ENCODE results near the gene XYLT1.

The XYLT1 gene

DNA sequence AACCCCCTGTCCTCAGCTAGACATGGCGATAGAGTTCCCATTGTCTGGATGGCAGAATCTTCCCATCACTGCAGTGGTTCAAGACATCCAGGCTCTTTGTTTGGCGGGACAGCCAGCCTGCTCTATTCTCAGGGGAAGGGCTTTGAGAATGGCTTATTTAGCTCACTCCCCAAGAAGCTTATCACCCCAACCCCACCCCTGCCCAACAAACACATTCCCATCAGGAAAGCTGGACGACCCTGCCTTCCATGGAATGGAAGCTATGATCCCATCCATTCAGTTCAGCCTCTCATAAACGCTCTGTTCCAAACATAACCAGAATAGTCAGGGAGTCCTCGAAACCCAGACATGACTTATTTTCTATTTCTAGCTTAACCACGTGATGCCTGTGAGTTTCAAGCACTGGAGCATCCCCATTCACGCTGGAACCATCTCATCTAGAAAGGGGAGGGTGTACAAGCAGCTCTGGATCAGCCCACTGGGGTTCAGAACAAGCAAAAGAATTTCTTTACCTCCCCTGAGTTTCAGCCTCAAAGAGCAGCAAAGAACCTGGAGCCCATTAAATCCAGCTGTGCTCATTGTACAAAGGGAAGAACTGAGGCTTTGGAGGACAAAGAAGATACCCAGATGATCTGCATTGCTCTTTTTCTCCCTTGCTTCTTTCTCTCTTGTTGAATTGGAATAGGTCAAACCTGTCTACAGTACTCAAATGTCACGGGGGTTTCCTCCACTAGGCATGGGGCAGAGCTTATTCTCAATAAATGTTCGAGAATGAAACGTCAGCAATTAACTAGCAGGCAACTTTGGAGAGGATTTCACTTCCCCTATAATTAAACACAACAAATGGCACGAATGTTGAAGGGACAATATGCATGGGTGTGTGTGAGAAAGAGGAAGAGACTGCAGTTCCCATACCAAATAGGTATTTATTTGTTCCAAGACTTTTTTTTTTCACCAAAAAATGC, 93.1 kb downstream of the XYLT1 start:
- Histone ChIP-seq H3K27ac (no peak overlapping the region), H3K4me3 (ENCODE audit: low read depth, low read length) (no peak overlapping the region), H3K27me3 (replicated peaks) (no peaks in the 10 kb centered on the region), H3K36me3 (replicated peaks) (no peaks in the 10 kb centered on the region)
- no peak for TF ChIP-seq CTCF (IDR thresholded peaks at IDR 0.05; ENCODE audit: low read depth, low read length, missing control alignments)
- in situ Hi-C loops (cut with HindIII; ENCODE audit: low pct_ligation_motif_present, low sequenced_read_pairs) = no loop called here
- no peak for DNase-seq

DNA sequence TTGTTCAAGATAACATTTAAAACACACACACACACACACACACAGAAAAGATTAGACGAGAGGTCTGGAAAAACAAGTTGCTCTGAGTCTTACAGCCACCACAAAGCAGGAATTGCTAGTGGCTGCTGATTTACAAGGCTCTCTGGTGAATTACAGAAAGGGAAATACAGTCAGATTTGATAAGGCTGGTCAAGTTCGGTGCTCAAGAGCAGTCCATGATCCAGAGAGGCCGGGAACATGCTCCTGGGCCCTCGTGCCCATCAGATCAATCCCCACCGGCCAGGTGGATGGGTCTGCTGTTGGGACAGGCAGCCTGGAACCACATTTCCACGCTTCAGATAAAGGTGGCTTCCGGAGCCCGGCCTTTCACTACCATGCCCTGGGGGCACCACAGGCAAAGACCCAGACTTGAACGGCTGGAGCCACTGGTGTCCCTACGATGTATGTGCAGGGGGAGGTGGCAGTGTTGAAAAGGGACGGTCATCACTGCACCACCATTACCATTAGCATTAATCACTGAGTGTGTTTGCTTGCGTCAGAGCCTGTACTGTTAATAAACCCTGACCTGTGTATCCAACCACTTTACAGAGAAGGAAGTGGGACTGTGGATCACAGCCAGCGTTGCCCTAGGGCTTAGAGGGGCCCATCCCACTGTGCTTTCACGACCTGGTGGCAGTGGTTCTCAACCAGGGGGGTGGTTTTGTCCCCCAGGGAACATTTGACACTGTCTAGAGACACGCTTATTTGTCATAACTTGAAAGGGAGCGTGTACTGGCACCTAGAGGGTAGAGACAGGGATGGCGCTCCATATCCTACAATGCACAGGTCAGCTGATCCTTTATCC, 95.1 kb downstream of the XYLT1 start:
- Histone ChIP-seq H3K27me3 (replicated peaks) (no peaks in the 10 kb centered on the region), H3K4me3 (ENCODE audit: low read depth, low read length) (no peak overlapping the region), H3K27ac (no peak overlapping the region), H3K36me3 (replicated peaks) (no peaks in the 10 kb centered on the region)
- DNase-seq = no peak
- in situ Hi-C loops (cut with HindIII; ENCODE audit: low pct_ligation_motif_present, low sequenced_read_pairs) = no loop called here
- no peak for TF ChIP-seq CTCF (IDR thresholded peaks at IDR 0.05; ENCODE audit: low read depth, low read length, missing control alignments)

- no peak for DNase-seq
- H3K4me3 ChIP-seq (ENCODE audit: low read depth, low read length) = no peak overlapping the region
- no peak for TF ChIP-seq CTCF (IDR thresholded peaks at IDR 0.05; ENCODE audit: low read depth, low read length, missing control alignments)
- in situ Hi-C loops (cut with HindIII; ENCODE audit: low pct_ligation_motif_present, low sequenced_read_pairs) = no loop called here
- H3K27ac ChIP-seq = no peak overlapping the region
- no peaks in the 10 kb centered on the region for H3K36me3 ChIP-seq (replicated peaks)
- H3K27me3 ChIP-seq (replicated peaks) = no peaks in the 10 kb centered on the region
Observed at GRCh38 chr16:17374668-17375255, 96.0 kb downstream of the XYLT1 start.

DNA sequence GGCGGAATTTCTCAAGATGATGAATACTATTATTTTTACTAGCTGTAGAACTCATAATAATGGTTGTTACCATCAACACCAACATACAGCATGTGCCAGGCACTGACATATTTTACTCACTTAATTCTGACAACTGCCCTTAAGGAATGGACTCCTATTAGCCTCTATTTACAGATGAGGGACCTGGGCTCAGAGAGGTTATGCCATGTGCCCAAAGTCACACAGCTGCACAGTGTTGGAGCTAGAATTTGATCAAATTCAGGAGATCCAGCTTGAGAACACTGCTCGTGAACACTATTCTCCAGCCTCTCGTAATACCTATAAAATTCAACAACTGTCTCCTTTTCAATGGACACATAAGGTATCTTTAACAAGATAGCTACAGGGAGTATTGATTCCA, 97.2 kb downstream of the XYLT1 start:
- no peaks in the 10 kb centered on the region for H3K27me3 ChIP-seq (replicated peaks)
- no peak overlapping the region for H3K27ac ChIP-seq
- no peak for DNase-seq
- TF ChIP-seq CTCF (IDR thresholded peaks at IDR 0.05; ENCODE audit: low read depth, low read length, missing control alignments) = no peak
- H3K36me3 ChIP-seq (replicated peaks) = no peaks in the 10 kb centered on the region
- in situ Hi-C loops (cut with HindIII; ENCODE audit: low pct_ligation_motif_present, low sequenced_read_pairs) = no loop called here
- H3K4me3 ChIP-seq (ENCODE audit: low read depth, low read length) = no peak overlapping the region

GRCh38 chr16:17372386-17372785, 98.4 kb downstream of the XYLT1 start:
- no peaks in the 10 kb centered on the region for H3K36me3 ChIP-seq (replicated peaks)
- in situ Hi-C loops (cut with HindIII; ENCODE audit: low pct_ligation_motif_present, low sequenced_read_pairs) = no loop called here
- DNase-seq = no peak
- H3K27me3 ChIP-seq (replicated peaks) = no peaks in the 10 kb centered on the region
- TF ChIP-seq CTCF (IDR thresholded peaks at IDR 0.05; ENCODE audit: low read depth, low read length, missing control alignments) = no peak
- no peak overlapping the region for H3K4me3 ChIP-seq (ENCODE audit: low read depth, low read length)
- no peak overlapping the region for H3K27ac ChIP-seq

Measured in brain microvascular endothelial cell (primary cell).